ENCODE data around the gene C9orf85.

The C9orf85 gene

DNA sequence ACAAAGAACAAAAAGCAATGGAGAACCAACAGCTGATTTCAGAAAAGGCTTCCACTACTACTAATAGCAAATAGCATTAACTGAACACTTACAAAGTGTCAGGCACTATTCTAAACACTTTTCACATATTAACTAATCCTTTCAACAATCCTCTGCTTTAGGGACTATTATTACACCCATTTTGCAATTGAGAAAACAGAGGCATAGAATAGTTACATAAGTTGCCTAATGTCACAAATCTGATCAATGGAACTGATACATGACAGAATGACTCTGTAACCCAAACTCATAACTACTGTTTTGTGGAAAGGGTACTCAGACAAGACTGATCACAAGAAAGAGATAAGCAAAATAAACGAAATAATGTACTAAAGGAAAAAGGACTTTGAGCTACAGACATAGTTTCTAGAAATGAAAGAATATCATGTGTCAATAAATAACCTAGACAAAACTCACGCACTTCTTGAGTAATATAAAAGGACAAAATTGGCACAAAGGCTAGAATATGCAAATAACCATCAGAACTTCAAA, 31.7 kb upstream of the C9orf85 start:
- TF ChIP-seq ZFX (IDR thresholded peaks at IDR 0.05; ENCODE audit: borderline replicate concordance) = no peak
- TF ChIP-seq, protein P1, sequence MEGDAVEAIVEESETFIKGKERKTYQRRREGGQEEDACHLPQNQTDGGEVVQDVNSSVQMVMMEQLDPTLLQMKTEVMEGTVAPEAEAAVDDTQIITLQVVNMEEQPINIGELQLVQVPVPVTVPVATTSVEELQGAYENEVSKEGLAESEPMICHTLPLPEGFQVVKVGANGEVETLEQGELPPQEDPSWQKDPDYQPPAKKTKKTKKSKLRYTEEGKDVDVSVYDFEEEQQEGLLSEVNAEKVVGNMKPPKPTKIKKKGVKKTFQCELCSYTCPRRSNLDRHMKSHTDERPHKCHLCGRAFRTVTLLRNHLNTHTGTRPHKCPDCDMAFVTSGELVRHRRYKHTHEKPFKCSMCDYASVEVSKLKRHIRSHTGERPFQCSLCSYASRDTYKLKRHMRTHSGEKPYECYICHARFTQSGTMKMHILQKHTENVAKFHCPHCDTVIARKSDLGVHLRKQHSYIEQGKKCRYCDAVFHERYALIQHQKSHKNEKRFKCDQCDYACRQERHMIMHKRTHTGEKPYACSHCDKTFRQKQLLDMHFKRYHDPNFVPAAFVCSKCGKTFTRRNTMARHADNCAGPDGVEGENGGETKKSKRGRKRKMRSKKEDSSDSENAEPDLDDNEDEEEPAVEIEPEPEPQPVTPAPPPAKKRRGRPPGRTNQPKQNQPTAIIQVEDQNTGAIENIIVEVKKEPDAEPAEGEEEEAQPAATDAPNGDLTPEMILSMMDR (IDR thresholded peaks at IDR 0.05) = no peak
- no peak overlapping the region for H3K27ac ChIP-seq

GRCh38 chr9:71884005-71884404, 27.4 kb upstream of the C9orf85 start:
- no peak overlapping the region for H3K27ac ChIP-seq
- TF ChIP-seq ZFX (IDR thresholded peaks at IDR 0.05; ENCODE audit: borderline replicate concordance) = no peak
- TF ChIP-seq, protein P1 (IDR thresholded peaks at IDR 0.05) = no peak

- H3K27ac ChIP-seq = no peak overlapping the region
- TF ChIP-seq, protein P1 (IDR thresholded peaks at IDR 0.05) = no peak
- no peak for TF ChIP-seq ZFX (IDR thresholded peaks at IDR 0.05; ENCODE audit: borderline replicate concordance)
These were observed 26.0 kb upstream of the C9orf85 start for GRCh38 chr9:71885467-71885866.

- no peak for TF ChIP-seq ZFX (IDR thresholded peaks at IDR 0.05; ENCODE audit: borderline replicate concordance)
- TF ChIP-seq, protein P1 (IDR thresholded peaks at IDR 0.05) = no peak
- H3K27ac ChIP-seq = no peak overlapping the region
These were observed 25.4 kb upstream of the C9orf85 start for GRCh38 chr9:71886015-71886414.

- no peak overlapping the region for H3K27ac ChIP-seq
- TF ChIP-seq ZFX (IDR thresholded peaks at IDR 0.05; ENCODE audit: borderline replicate concordance) = no peak
- TF ChIP-seq, protein P1 (IDR thresholded peaks at IDR 0.05) = no peak
These were observed 24.9 kb upstream of the C9orf85 start for GRCh38 chr9:71886541-71886940.

DNA sequence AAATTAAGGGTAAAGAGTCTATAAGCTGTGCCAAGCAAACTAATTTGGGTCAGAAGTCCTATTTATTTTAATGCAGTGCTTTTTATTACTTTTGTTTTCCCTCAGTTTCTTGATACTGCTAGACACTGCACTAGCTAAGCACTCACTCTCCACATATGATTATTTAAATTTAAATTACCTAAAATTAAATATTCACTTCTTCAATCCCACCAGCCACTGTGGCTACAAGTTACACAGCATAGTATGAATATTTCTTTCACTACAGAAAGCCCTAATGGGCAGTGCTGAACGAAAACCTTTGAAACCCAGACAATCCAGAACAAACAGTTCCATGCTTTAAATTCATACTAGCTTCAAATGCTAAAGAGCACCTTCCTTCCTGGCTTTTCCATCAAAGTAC, 24.1 kb upstream of the C9orf85 start:
- no peak overlapping the region for H3K27ac ChIP-seq
- no peak for TF ChIP-seq ZFX (IDR thresholded peaks at IDR 0.05; ENCODE audit: borderline replicate concordance)
- TF ChIP-seq, protein P1 (IDR thresholded peaks at IDR 0.05) = no peak

GRCh38 chr9:71890042-71890679, 21.3 kb upstream of the C9orf85 start:
- TF ChIP-seq, protein P1 (IDR thresholded peaks at IDR 0.05) = no peak
- no peak for TF ChIP-seq ZFX (IDR thresholded peaks at IDR 0.05; ENCODE audit: borderline replicate concordance)
- H3K27ac ChIP-seq = no peak overlapping the region

Data from 22Rv1 (cell line).